GM21360 (cell line): ENCODE measurements around the gene PANK3.
"Not testable (repeated sequence)": the region's sequence is repeated elsewhere in the genome, so short reads cannot be mapped to it uniquely, and the experiment has no call there.

Experiments
- ATAC-seq: cut with Tn5 transposase; IDR thresholded peaks from one replicate; pipeline ENCODE4 v1.9.1; 2021; ENCODE audit warnings: mild to moderate bottlenecking, moderate library complexity; ENCODE audit not compliant: unreplicated experiment

Gene PANK3

DNA sequence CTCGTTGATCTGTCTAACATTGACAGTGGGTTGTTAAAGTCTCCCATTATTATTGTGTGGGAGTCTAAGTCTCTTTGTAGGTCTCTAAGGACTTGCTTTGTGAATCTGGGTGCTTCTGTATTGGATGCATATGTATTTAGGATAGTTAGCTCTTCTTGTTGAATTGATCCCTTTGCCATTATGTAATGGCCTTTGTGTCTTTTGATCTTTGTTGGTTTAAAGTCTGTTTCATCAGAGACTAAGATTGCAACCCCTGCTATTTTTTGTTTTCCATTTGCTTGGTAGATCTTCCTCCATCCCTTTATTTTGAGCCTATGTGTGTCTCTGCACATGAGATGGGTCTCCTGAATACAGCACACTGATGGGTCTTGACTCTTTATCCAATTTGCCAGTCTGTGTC, 17.0 kb upstream of the PANK3 start:
- not testable (repeated sequence) for ATAC-seq

GRCh38 chr5:168592014-168592368, 12.8 kb upstream of the PANK3 start:
- ATAC-seq: no peak

DNA sequence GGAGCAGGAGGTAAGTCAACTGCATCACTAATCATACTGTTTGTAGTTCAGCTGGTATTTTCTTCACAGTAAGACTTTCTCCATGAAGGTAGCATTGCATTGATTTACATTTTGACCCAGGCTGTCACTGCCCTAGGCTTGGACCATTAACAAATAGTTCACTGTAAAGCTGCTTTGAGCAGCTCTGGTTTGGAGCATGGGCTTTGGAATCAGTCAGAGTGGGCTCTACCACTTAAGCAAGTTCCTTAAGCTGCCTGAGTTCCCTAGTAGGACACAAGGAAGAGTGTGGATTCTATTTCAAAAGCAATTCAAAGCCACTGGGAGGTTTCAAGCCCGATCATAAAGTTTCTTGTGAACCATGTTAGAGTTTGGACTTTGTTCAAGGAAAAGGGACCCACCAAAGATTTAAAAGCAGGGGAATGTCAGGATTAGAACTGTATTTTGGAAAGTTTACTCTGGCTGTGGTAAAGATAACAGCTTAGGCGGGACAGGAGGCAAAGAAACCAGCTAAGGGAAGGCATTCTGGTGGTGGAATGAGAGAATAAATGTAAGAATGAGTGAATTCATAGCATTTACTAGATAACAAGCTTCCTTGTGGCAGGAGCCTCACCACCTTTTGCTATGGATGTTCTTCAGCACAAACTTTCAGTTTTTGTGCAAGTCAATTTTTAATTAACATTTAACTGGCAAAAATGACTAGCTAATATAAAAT, 12.3 kb upstream of the PANK3 start:
- no peak for ATAC-seq

DNA sequence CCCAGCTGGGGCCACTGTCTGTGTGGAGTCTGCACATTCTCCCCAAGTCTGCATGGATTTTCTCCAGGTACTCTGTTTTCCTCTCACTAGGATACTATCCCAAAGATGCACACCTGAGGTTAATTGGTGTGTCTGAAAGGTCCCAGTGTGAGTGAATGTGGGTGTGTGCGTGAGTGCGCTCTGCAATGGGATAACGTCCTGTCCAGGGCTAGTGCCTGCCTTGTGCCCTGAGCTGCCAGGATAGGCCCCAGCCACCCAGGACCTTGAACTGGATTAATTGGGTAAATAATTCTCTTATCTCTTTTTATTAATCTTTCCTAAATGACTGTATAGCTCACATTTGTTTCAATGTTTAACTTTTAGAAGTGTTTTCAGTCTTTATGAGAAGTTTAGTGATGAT, 11.5 kb upstream of the PANK3 start:
- no peak for ATAC-seq

- no peak for ATAC-seq
Observed at GRCh38 chr5:168587987-168588386, 8.8 kb upstream of the PANK3 start.

DNA sequence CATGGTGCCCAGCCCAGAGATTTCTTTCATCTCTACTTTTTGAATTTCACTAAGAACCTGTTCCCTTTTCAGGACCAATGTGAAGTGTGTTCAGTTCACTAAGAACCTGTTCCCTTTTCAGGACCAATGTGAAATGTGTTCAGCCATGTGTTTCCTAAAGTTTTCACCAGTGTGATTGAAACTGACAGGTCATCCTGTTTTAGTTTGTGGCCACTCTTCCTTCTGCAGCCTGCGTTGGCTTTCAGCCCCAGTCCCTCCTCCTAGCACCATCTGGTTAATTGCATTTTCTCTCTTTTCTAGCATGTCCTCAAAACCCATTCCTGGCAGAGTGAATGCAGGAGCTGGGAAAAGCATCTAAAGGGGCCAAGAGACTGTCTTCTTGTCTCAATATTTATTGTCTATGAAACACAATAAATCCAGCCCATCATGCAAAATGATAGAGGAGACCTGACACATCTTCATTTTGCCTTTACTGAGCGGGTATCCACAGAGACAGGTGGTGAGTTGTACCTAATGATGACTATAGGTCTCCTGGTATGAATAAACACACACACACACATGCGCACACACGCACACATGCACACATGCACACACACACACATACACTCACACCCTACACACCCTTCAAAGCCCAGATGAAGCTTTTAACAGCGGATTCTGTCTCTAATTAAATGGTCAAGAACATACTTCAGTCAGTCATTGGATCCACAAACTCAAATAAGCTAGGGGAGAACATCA, 6.1 kb upstream of the PANK3 start:
- no peak for ATAC-seq

DNA sequence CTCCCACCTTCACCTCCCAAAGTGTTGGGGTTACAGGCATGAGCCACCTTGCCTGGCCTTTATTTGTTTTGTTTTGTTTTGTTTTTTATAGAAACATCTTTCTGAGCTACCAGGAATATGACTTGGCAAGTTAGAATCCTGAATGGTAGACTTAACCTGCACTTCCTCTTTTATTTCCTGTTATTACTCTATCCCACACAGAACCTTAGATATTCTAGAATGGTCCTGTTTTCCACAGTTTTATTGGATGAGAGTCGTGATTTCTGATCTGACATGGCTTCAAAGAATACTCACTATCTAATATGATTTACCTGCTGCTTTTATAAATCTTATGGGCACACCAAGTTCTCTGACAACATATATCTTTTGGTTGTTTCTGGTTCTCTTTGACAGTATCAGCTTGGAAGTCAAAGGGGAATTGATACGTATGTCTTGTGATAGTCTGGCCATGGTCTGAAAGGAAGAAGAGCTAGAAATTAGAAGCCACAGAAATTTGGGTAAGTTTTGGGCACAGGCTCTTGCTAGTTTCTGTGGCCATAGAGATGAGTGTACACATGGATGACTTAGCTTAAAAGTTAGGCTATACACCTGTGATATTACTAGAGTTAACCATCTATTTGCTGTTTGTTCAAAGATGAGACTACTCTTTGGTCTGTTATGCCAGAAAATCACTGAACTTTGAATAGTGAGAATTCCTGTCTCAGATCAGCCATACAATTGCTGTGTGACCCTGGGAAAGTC, 4.7 kb upstream of the PANK3 start:
- ATAC-seq: peak; percentile 35

- ATAC-seq: not testable (repeated sequence)
Observed at GRCh38 chr5:168580814-168581469, 1.8 kb upstream of the PANK3 start.

DNA sequence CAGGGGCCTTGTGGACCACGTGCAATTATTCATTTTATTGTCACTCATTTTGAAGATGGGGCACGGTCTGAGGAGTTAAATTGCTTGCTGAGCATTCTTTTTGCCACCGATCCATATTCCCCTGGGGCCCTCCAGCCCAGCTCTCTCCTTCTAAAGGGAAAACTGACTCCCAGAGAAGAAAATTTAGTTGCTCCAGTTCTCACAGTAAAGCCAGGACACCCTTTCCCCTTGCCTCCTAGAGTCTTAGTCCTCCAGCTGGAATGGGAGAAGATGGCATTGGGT, 1.0 kb upstream of the PANK3 start:
- no peak for ATAC-seq

DNA sequence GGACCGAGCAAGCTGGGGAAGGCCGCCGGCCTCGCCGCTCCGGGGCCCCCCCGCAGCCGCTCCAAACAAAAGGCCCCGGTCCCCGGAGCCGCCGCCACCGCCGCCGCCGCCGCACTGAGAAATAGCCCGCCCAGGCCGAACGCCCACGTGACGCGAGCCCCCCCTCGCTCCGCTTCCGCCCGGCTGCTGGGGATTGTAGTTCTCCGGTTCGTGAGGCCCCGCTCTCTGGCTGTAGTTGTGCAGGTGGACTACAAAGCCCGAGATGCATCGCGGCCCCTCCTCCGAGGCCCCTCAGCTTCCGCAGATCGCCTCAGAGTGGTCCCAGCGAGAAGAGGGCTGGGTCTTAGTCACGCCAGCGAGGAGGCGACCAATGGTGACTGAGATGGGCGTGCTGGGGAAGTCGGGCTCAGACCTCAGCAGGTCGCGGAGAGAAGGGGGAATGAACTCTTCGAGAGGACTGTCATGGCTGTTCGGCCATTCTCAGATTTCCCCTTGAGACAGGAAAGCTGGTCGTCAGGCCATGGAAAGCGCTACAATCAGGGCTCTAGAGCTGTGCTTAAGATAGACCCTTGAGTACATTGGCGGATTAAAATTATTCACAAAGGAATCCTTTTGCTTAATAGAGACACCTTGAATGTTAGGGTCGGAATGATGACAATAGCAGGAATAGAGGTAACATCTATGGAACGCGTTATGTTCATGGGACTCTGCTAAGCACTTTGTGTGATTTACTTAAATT, 489 bp upstream of the PANK3 start:
- ATAC-seq: peak; percentile 91

DNA sequence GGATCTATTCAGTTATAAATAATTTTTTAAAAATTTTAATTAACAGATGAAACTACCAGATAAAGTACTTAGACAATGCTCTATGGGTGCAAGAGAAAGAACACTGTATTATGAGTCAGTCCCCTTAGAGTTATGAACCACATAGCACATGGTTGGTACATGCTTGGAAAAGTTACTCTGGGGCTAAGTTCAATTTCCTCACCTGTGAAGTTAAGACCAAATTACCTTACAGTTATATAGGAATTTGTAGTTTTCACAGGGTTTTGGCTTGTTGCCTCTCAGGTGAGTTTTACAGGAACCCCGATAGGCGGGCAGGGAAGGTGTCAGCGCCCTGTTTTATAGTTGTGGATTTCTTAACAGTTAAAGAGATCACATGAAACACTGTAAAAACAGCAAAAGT, 1.2 kb downstream of the PANK3 start:
- no peak for ATAC-seq

DNA sequence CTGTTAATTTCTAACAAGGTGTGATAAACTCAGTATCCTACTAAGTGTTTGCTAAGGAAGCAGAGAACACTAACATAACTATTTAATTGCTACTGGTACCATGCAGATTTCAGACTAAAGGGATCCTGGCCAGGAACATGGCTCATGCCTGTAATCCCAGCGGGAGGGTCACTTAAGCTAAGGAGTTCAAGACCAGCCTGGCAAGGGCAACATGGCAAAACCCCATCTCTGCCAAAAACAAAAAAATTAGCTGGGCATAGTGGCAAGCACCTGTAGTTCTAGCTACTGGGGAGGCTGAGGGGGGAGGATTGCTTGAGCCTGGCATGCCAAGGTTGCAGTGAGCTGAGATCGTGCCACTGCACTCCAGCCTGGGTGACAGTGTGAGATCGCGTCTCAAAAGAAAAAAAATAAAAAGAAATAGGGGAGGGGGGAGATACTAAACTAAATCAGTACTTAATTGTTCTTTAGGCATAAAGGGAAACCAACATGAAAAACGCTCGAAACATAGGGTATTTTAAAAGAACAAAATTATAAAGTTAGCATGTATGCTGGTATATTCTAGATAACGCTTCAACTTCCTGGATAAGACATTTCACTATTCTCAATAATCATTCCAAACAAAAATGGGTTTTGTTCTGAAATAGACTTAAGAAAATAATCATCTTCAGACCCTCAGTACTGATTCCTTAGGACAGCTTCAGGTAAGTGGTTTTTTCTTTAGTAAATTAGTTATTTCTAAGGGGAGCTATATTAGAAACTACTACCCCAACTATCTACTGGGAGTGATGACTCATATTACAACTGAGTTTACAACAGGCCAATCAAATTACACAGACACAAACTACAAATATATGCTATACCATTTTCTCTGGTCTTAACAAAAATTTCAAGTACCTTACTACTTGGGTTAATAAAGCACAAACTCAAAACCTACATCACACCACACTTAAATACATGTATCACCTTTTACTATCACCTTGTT, 3.5 kb downstream of the PANK3 start:
- no peak for ATAC-seq

DNA sequence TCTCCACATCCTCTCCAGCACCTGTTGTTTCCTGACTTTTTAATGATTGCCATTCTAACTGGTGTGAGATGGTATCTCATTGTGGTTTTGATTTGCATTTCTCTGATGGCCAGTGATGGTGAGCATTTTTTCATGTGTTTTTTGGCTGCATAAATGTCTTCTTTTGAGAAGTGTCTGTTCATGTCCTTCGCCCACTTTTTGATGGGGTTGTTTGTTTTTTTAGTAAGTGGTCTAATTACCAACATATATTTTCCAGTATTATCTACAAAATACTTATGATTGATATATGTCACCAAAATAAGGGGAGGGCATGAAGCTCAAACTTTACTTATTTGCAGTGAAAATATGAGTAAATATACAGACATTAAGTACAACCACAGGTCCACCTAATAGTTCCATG, 5.0 kb downstream of the PANK3 start:
- ATAC-seq: not testable (repeated sequence)

DNA sequence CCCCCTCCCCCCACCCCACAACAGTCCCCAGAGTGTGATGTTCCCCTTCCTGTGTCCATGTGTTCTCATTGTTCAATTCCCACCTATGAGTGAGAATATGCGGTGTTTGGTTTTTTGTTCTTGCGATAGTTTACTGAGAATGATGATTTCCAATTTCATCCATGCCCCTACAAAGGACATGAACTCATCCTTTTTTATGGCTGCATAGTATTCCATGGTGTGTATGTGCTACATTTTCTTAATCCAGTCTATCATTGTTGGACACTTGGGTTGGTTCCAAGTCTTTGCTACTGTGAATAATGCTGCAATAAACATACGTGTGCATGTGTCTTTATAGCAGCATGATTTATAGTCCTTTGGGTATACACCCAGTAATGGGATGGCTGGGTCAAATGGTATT, 5.5 kb downstream of the PANK3 start:
- ATAC-seq: not testable (repeated sequence)

- no peak for ATAC-seq
Observed at GRCh38 chr5:168570490-168571328, 8.5 kb downstream of the PANK3 start.

- ATAC-seq: no peak
Observed at GRCh38 chr5:168568738-168569137, 10.4 kb downstream of the PANK3 start.

DNA sequence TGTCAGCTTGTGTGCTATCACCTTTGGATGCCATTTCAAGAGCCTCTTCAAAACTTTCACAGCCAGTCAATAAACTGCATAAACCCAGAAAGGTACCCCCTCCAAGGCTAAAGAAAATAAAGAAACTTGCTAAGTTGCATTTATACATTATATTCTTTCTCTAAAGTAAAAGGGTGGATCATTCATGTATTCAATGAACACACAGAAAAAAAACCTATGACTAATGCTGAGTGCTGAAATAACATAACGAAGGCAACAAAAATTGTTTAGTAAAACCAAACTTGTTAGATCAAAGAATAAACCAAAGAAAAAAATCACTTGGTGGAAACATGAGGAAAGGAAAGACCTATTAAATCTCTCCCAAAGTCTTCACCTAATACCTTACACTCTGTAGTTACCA, 15.2 kb downstream of the PANK3 start:
- ATAC-seq: no peak

DNA sequence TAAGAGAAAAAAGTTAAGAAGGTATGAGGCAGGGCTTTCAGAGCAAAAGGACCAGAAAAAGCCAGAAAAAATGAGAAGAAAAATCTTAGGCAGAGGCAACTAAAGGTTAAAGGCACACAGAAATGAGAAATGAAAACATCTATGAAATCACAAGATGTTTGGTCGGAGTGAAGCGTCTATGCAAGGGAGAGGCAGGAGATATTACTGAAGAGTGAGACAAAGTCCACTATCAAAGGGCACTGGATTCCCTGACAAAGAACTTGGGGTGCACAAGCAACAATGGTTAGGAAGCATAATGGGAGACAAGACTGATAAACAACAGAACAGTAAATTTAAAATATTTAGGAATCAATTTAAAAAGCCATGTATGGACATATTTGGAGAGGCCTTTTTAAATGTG, 16.9 kb downstream of the PANK3 start:
- ATAC-seq: no peak

DNA sequence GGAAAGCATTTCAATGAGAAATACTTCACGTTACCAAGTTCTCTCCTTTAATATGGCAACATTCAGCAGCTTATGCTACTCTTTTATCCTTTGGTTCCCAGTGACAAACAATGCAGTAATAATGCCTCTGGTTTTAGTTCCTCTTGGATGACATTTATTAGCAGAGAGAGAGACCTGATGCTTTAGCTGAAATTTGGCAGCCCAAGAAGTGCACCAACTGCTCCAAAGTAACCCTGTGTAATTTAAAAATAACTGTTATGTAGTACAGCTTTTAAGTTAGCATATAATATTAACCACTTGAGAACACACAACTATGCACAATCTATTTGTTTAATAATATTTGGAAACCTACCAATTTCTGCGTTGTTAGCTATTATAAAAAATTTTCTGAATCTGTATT, 21.8 kb downstream of the PANK3 start:
- ATAC-seq: no peak
